DOHH2 (cell line): ENCODE data around the gene OLFML3.

Source experiments
- H3F3A ChIP-seq: fragments of 200-600 bp; sonication (generic), shearing (Covaris generic); 2 replicates; pipeline ENCODE4 v1.6.0; 2016; ENCODE audit warnings: antibody characterized with exemption, mild to moderate bottlenecking; ENCODE audit not compliant: control insufficient read depth, insufficient read depth
- H3K27ac ChIP-seq: fragments of 200-600 bp; sonication (generic); 2 replicates; pipeline ENCODE4 v1.5.1; 2014; ENCODE audit warnings: low read depth, mild to moderate bottlenecking, low read length, moderate library complexity
- H3K27me3 ChIP-seq: fragments of 200-600 bp; sonication (generic); 2 replicates; pipeline ENCODE4 v1.6.1; 2014; ENCODE audit warnings: mild to moderate bottlenecking, low read length, mixed read lengths; ENCODE audit not compliant: control insufficient read depth
- H3K36me3 ChIP-seq: fragments of 200-600 bp; sonication (generic); 2 replicates; pipeline ENCODE4 v1.6.1; 2014; ENCODE audit warnings: mild to moderate bottlenecking, low read length, moderate library complexity, mixed read lengths; ENCODE audit not compliant: control insufficient read depth
- H3K4me1 ChIP-seq: fragments of 200-600 bp; sonication (generic); 2 replicates; pipeline ENCODE4 v1.6.1; 2014; ENCODE audit warnings: mild to moderate bottlenecking, low read length, mixed read lengths; ENCODE audit not compliant: control insufficient read depth
- H3K4me2 ChIP-seq: fragments of 200-600 bp; sonication (generic); 2 replicates; pipeline ENCODE4 v1.6.0; 2014; ENCODE audit warnings: mild to moderate bottlenecking, low read length, moderate library complexity
- H3K4me3 ChIP-seq: fragments of 200-600 bp; sonication (generic); 2 replicates; pipeline ENCODE4 v1.5.1; 2014; ENCODE audit warnings: mild to moderate bottlenecking, low read length, mixed read lengths
- H3K79me2 ChIP-seq: fragments of 200-600 bp; sonication (generic); 2 replicates; pipeline ENCODE4 v1.6.1; 2014; ENCODE audit warnings: mild to moderate bottlenecking, low read length, mixed read lengths; ENCODE audit not compliant: control insufficient read depth
- H3K9me2 ChIP-seq: fragments of 200-600 bp; sonication (generic); replicated peaks from 2 replicates; pipeline ENCODE4 v1.6.1; 2014; ENCODE audit warnings: mild to moderate bottlenecking, low read length, mixed read lengths; ENCODE audit not compliant: control insufficient read depth
- H3K9me3 ChIP-seq: fragments of 200-600 bp; sonication (generic); 2 replicates; pipeline ENCODE4 v1.6.1; 2014; ENCODE audit warnings: antibody characterized with exemption, low read length, mixed read lengths; ENCODE audit not compliant: control insufficient read depth, insufficient read depth
- H4K20me1 ChIP-seq: fragments of 200-600 bp; sonication (generic); 2 replicates; pipeline ENCODE4 v1.6.0; 2014; ENCODE audit warnings: low read depth, mild to moderate bottlenecking, antibody characterized with exemption, low read length, moderate library complexity; ENCODE audit not compliant: control insufficient read depth, insufficient read depth
- EZH2phosphoT487 ChIP-seq: fragments of 200-600 bp; sonication (generic); IDR thresholded peaks from 2 replicates; pipeline ENCODE4 v1.6.1; 2017; ENCODE audit warnings: borderline replicate concordance, mild to moderate bottlenecking, antibody characterized with exemption, low read length, moderate library complexity, mixed read lengths
- TF ChIP-seq, protein P1 (sequence below): fragments of 200-600 bp; sonication (generic); IDR thresholded peaks from one replicate; pipeline ENCODE4 v1.5.1; 2014; ENCODE audit warnings: antibody characterized with exemption, mild to moderate bottlenecking, low read depth, low read length; ENCODE audit not compliant: poor library complexity, severe bottlenecking

The OLFML3 gene

DNA sequence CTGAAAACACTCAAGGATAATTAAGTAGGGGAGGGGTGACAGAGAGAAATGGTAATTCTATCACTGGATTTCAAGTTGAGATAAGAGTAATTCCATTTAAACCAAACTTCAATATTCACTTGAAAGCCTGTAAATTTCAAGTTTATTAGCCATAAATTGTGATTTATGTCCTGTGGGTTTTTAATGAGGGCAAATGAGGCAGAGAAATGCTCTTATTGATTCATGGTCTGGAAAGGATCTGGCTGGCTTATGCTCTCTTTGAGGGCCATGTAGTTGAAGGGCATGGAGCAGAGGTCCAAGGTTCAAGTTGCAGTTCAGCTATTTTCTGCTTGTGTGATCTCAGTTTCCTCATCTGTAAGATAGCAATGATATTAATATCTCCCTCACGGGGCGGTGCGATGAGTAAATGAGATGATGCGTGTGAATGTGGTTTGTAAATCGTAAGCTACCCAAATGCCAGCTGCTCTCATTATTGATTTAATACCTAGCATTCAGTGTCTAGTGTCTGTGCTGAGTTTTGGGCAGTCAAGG, 12.3 kb downstream of the OLFML3 start:
- Histone ChIP-seq H3K4me1 (no peaks in the 10 kb centered on the region), H3K36me3 (no peaks in the 10 kb centered on the region), H4K20me1 (no peaks in the 10 kb centered on the region), H3K9me2 (no peaks in the 10 kb centered on the region), H3K27ac (no peak overlapping the region), H3K79me2 (no peaks in the 10 kb centered on the region), H3F3A (no peaks in the 10 kb centered on the region), H3K9me3 (peaks cover 12% of the 10 kb centered on the region), H3K27me3 (0 out of 2 replicates have a peak, but pooled peaks cover 2% of the 10 kb centered on the region), H3K4me2 (no peak overlapping the region), H3K4me3 (no peak overlapping the region)
- TF ChIP-seq, protein P1, sequence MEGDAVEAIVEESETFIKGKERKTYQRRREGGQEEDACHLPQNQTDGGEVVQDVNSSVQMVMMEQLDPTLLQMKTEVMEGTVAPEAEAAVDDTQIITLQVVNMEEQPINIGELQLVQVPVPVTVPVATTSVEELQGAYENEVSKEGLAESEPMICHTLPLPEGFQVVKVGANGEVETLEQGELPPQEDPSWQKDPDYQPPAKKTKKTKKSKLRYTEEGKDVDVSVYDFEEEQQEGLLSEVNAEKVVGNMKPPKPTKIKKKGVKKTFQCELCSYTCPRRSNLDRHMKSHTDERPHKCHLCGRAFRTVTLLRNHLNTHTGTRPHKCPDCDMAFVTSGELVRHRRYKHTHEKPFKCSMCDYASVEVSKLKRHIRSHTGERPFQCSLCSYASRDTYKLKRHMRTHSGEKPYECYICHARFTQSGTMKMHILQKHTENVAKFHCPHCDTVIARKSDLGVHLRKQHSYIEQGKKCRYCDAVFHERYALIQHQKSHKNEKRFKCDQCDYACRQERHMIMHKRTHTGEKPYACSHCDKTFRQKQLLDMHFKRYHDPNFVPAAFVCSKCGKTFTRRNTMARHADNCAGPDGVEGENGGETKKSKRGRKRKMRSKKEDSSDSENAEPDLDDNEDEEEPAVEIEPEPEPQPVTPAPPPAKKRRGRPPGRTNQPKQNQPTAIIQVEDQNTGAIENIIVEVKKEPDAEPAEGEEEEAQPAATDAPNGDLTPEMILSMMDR: no peak
- no peak for TF ChIP-seq EZH2phosphoT487

DNA sequence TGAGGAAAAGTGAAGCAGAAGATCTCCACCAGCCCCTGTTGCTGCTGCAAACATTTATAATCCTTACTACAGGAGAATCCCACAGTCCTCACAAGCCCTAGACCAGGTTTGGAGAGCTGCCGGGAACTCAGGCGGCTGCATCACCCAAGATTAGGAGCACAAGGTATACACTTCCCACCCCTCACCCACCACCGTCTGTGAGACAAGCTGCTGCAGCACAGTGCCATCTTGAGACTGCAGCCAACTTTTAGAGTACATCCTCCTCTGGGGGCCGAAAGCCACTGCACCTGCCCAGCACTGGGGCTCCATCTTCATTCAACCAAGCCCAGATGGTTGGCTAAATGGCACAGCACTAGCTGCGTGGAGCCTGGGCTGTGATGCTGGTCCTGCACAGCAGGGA, 13.8 kb downstream of the OLFML3 start:
- Histone ChIP-seq H3K79me2 (no peaks in the 10 kb centered on the region), H3F3A (no peaks in the 10 kb centered on the region), H3K9me2 (no peaks in the 10 kb centered on the region), H3K9me3 (peaks cover 12% of the 10 kb centered on the region), H3K27ac (no peak overlapping the region), H3K4me2 (no peak overlapping the region), H3K4me1 (no peaks in the 10 kb centered on the region), H4K20me1 (no peaks in the 10 kb centered on the region), H3K4me3 (no peak overlapping the region), H3K27me3 (0 out of 2 replicates have a peak, but pooled peaks cover 2% of the 10 kb centered on the region), H3K36me3 (no peaks in the 10 kb centered on the region)
- TF ChIP-seq, protein P1: no peak
- TF ChIP-seq EZH2phosphoT487: no peak

DNA sequence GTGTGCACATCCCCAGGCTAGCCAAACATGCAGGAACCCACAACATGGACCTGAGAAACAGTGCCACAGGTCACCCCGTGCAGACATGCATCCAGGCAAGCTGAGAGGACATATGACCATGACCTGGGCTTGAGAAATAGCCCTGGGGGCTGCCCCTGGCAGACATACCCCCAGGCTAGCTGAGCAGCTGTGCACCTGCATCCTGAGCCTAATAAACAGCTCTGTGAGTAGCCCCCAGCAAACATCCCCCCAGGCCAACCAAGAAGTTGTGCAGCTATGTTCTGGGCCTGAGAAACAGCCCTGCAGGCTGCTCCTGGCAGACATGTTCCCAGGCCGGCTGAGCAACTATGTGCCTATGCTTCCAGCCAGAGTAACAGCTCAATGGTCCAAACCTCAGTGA, 14.5 kb downstream of the OLFML3 start:
- TF ChIP-seq EZH2phosphoT487: no peak
- TF ChIP-seq, protein P1: no peak
- Histone ChIP-seq H3F3A (no peaks in the 10 kb centered on the region), H3K4me3 (no peak overlapping the region), H3K27me3 (0 out of 2 replicates have a peak, but pooled peaks cover 2% of the 10 kb centered on the region), H3K27ac (no peak overlapping the region), H3K9me3 (peaks cover 12% of the 10 kb centered on the region), H3K4me1 (no peaks in the 10 kb centered on the region), H3K36me3 (no peaks in the 10 kb centered on the region), H3K79me2 (no peaks in the 10 kb centered on the region), H3K9me2 (no peaks in the 10 kb centered on the region), H4K20me1 (no peaks in the 10 kb centered on the region), H3K4me2 (no peak overlapping the region)
